Subcutaneous adipose tissue (tissue), 4 donors: ENCODE measurements around the gene LLPH. TPM values are rescaled to one million over a fixed set of nuclear protein-coding genes. Genes with fewer than 3 reads are reported as not detected.

Experiments used
- CTCF ChIP-seq: fragments of 450-650 bp; IDR thresholded peaks from one replicate; pipeline ENCODE4 v1.5.1; 2016; ENCODE audit warnings: low read depth, mild to moderate bottlenecking, control low read depth, antibody characterized with exemption, moderate library complexity
- total RNA-seq, 4 donors: library from RNA; depleted of rRNA; stranded (reverse); fragments of >200 nt; gene quantifications; one replicate each; pipeline ENCODE4 v1.1.0, GENCODE V29; 2016

The LLPH gene
- 1 to 10 TPM; 4.9 to 6.8 (median 5.5) TPM for total RNA-seq

- no peak for TF ChIP-seq CTCF
Measured at GRCh38 chr12:66130267-66131066, at the start of gene LLPH. Gene LLPH, minus strand, starts transcription at chr12:66130750. Its CDS starts 1,644 bp downstream, at chr12:66129106.

- TF ChIP-seq CTCF: no peak
Measured at GRCh38 chr12:66176105-66176900, 45.8 kb upstream of the LLPH start.

- no peak for TF ChIP-seq CTCF
Measured at GRCh38 chr12:66170606-66171005, 40.1 kb upstream of the LLPH start.

GRCh38 chr12:66169221-66170170 is 38.9 kb upstream of the LLPH start, which contains the start of gene TMBIM4:
Gene TMBIM4, minus strand, starts transcription at chr12:66169996. Its CDS starts 45 bp downstream, at chr12:66169951.
- TF ChIP-seq CTCF: no peak

- TF ChIP-seq CTCF: no peak
Measured at GRCh38 chr12:66168410-66168809, 37.9 kb upstream of the LLPH start.

- TF ChIP-seq CTCF: no peak
Measured at GRCh38 chr12:66166561-66166960, 36.0 kb upstream of the LLPH start.
